ENCODE data around the gene FGF23.

DNA sequence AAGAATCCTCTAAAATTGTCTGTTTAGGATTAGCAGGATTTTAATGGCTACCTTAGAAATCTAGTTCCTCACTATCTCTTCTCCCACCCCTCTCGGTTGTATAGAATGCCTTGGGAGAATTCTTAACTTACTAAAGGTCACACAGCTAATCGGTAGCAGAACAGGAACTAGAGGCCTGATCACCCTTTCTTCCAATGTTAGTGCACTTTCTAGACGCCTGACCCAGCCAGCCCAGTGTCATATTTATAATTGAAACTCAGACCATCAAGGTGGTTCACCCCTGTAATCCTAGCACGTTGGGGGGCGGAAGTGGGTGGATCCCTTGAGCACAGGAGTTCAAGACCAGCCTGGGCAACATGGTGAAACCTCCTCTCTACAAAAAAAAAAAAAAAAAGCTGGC, 56.8 kb downstream of the FGF23 start:
- no peak for TF ChIP-seq EZH2phosphoT487 (IDR thresholded peaks at IDR 0.05; ENCODE audit: low read depth)
- TF ChIP-seq, protein P1, sequence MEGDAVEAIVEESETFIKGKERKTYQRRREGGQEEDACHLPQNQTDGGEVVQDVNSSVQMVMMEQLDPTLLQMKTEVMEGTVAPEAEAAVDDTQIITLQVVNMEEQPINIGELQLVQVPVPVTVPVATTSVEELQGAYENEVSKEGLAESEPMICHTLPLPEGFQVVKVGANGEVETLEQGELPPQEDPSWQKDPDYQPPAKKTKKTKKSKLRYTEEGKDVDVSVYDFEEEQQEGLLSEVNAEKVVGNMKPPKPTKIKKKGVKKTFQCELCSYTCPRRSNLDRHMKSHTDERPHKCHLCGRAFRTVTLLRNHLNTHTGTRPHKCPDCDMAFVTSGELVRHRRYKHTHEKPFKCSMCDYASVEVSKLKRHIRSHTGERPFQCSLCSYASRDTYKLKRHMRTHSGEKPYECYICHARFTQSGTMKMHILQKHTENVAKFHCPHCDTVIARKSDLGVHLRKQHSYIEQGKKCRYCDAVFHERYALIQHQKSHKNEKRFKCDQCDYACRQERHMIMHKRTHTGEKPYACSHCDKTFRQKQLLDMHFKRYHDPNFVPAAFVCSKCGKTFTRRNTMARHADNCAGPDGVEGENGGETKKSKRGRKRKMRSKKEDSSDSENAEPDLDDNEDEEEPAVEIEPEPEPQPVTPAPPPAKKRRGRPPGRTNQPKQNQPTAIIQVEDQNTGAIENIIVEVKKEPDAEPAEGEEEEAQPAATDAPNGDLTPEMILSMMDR (IDR thresholded peaks at IDR 0.05; ENCODE audit: low read depth, low read length), result no peak
